NCI-H2227 treated with DMSO at 0.1 percent for 48 hours (cell line): ENCODE results near the gene SULT4A1.
"Not testable (repeated sequence)": the region's sequence is repeated elsewhere in the genome, so short reads cannot be mapped to it uniquely, and the experiment has no call there.

Experiments
- DNase-seq: peaks from one replicate; lab custom pipeline; 2025; lab: John Stamatoyannopoulos, UW

The SULT4A1 gene

DNA sequence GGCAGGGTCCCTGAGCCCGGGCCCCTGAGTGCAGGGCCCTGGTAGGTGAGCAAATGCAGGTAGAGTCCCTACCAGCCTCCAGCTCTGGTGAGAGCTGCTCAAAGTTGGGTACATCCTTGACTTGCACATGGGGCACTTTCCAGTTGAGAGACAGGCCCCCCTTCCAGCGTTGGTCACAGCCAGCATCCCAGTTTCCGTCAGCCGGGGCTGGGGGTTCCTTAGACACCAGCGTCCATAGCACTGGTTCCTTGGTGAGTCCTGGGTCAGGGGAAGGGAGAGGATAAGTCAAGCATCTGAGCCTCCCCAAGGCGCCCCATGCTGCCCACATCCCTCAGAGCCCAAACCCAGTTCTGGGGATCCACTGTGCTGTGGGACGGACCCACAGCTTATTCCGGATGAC, 23.9 kb upstream of the SULT4A1 start:
- DNase-seq: no peak

DNA sequence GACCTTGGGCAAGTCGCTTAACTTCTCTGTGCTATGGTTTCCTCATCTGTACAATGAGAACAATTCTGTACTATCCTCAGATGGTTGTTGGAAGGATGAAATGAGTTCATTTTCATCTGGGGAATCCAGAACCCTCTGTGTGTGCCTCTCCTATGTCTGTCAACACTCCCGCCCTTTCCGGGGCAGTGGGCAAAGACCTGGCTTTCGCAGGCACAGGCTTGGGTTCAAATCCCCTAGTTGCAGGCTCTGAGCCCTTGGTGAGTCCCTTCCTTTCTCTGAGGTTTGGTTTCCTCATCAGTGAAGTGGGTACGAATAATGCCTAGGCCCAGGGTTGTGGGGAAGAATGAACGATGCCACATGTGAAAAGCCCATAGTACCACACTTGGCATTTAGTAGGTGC, 23.5 kb upstream of the SULT4A1 start:
- DNase-seq: no peak

DNA sequence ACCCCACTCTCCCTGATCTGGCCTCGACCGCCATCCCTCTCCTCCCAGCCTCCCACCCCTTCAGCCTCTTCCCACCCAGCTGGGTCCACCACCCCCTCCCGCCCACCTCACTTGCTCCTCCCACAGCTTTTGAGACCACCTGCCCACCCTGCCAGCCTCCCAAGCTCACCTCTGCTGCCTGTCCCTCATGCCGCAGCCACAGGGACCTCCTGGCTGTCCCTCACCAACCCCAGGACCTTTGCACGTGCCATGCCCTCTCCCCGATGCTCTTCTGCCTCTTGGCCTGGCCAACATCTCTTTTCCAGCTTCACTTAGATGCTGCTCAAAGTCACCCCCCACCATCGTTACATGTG, 23.0 kb upstream of the SULT4A1 start:
- no peak for DNase-seq

DNA sequence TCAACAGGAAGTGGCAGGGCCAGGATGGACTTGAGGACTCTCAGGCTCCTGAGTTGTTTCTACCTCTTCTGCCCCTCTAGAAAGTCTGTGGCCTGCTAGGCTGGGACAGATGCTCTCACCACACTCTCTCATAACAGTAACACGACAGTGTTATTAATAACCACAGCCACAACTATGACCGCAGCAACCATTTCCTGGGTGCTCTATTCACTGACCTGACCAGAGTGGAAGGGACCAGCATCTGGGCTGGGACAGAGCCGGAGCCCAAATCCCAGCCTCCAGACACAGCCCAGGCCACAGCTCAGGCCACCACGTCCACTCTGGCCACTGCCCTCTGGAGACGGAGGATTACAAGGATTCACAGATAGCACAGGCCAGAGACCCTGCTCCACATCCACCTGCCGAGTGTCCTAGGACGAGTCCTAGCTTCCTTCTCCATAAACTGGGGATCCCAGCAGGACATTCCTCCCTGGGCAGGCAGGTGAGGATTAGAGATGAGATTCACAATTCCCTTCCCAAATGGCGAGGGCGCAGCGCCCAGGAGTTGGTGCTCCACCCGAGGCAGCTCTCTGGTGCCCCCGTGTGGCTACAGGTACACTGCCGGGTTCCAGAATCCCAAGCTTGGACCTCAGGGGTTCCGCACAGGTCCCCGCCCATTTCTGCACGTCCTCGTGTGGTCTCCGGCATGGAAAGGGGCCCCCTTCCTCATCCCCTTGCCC, 22.4 kb upstream of the SULT4A1 start:
- peak; percentile 11 for DNase-seq

DNA sequence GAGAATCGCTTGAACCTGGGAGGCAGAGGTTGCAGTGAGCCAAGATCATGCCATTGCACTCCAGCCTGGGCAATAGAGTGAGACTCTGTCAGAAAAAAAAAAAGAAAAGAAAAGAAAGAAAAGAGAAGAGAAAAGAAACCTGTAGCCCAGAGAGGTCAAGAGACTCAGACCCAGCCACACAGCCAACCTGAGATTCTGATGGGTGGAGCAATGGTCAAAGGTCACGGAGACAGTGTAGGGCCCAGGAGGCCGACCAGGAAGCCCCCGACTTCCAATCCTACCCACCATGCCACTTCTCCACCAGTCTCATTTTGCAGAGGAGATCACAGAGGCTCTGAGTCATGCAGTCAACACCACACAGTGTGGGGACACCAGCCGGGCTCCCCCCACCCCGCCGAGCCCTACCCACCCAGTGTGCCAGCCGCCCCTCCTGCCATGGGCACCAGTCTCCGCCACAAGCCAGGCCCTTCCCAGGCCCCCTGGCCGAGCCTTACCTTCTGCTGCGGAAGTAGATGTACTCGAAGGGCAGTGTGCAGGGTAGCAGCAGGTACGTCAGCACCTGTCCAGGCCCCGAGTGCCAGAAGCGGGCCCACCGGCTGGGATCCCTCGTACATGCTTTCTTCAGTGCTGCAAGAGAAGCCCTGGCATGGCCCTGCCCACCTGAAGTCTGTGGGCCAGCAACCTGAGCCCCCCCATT, 21.6 kb upstream of the SULT4A1 start:
- DNase-seq: no peak

DNA sequence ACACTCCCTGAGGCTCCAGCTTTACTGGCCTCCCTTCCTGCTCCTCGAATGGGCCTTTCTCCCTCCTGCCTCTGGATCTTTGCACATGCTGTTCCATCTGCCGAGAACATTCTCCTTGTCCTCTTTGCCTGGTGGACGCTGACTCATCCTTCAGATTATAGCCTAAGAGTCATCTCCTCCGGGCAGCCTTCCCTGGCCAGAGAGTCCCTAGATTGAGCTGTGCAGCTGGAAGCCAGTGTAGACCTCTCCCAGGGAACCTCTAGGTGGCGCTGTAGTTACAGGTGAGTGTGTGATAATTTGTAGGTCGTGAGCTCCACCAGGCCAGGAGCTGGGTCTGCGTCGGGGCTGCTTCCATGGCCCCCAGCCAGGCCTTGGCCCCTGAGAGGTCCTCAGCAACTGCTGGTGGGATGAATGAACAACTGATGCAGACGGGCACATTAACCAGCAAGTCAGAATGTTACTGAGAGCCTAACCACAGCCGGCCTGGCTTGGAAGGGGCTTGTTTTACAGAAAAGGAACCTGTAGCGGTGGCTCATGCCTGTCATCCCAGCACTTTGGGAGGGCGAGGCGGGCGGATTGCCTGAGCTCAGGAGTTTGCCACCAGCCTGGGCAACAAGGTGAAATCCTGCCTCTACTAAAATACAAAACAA, 20.8 kb upstream of the SULT4A1 start:
- DNase-seq: peak; percentile 20

DNA sequence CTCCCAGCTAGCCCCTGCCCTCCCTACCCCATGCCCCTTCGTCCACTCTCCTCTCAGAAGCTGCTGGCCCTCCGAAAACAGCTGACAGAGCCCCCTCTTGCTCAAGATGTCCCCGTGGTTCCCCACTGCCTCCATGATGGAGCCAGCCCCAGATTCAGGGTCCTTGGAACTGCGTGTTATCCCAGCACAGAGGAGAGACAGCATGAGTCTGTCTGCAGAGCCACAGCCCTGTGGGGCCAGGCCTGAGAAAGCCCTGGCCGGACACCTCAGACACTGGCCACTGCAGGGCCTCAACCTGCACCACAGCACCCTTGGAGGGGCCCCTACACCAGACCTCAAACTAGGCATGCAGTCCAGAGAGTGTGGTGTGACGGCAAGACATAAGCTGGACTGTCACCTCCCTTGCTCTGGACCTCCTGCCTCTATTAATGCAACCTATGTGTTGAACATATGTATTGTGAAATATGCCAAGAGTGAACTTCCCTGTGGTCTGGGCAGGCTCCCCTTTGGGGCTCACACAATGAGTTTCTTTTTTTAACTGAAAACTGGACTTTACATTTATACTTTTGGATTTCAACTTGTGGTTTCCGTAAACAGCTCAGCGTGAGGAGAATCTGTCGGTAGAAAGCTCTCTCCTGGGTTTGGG, 19.9 kb upstream of the SULT4A1 start:
- DNase-seq: no peak

DNA sequence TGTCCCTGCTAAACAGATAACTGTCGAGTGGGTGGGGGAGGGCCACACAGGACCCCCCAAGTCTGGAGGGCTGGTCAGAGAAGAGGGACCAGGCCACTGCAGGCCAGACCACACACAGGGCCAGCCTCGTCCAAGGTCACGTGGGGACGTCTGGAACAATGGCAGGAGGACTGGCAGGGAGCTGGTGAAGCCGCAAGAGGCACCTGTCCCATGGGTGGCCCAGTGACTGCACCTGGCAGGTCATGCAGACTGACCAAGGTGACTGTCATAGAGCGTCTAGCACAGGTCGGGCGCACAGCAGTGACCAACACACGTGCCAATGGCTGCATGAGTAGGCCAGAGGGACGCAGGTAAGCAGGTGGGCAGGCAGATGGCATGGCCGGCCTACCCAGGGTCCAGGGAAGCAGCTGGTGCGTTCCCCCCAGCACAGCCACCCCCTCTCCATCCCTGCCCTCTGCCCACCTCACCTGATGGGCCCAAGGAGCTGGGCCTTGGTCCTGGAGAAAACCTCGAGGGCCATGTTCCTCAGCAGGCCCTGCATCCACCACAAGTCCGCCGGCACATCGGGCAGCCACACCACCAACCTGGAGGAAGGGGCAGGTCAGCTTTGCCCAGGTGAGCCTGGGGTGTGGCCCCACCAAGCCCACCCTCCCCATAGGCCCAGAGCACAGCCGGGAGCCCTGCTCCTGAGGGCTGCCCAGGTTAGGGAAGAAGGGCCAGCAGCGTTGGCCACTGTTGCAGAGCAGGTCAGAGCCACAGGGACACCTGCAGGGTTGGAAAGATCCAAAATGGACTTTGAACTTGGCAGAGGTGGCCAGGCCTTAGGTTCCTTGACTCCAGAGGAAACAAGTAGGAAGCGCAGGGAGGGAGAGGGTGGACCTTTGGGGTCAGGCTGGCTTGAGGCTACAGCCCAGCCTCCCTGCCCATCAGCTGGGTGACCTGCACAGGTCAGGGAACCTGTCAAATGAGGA, 19.1 kb upstream of the SULT4A1 start:
- no peak for DNase-seq

DNA sequence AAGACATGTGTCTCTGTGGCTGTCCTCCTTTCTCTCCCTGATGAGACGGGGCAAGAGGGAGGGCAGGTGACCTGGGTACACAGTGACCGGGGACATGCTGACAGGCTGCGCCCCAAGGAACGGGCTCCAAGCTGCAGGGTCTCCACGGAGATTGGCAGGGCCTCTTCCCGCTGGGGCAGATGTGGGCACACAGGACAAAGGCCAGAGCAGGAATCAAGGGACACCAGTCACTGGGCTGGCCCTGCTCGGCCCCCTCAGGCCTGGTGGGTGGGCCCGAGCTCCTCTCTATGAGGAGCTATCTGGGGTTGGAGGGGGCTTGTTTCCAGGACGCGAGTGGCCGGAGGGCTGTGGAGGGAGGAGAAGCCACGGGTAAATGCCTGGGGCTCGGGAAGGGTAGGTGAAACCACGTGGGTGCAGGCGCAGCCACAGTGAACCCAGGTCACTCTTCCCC, 18.3 kb upstream of the SULT4A1 start:
- DNase-seq: no peak

DNA sequence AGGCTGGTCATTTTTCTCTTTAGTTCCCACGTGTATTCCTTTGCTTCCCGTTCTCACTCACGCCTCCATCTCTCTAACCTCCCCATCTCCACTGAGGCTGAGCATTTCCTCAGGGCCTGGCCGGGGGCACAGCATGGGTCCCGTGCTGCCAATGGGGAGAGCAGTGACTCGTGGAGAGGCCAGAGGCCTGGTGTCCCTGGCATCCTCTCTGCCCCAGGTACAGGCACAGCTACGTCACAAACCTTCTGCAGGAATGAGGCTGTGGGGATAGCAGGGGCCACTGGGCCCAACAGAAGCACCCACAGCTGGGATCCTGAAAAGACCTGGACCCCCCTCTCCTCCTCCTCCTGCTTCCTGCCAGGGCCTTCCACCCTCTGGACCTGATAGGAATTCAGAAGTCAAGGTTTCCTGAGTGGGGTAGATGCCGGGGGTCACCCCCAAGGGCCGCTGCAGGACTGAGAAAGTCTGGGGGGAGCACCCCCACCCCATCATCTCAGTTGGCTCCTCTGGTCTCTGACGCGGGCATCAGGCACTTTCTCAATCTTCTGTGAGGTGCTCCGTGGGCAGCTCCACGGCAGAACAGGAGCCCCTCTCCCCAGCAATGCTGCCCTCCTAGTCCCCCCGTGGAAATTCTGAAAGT, 17.7 kb upstream of the SULT4A1 start:
- no peak for DNase-seq

DNA sequence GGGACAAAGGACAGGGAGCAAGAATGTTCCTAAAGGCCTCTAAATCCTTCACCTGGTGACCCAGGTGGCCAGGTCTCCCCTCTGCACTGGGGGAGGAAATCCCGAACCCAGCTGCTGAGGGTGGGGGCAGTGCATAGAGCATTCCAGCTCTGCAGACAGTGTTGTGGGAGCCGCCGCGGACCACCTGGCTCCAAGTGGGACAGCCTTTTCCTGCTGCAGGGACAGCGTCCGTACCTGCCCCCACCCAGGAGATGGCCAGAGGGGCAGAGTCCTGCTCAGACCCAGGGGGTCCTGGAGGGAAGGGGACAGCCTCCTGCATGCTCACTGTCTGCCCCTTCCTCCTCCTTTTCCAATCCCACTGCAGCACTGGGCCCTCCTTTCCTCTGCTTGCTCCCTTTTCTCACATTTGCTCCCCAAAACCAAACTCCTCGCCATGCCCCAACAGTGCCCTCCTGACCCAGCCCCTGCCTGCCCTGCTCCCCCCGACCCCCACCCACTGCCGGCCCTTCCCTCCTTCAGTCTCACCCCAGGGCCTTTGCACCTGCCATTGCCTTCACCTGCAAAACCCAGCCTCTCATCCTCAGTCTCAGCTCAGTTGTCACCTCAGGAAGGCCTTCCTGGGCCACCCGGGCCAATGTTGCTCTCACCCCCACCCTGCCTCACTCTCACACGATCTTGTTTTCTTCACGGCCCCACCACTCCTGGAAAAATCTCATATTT, 16.7 kb upstream of the SULT4A1 start:
- no peak for DNase-seq

DNA sequence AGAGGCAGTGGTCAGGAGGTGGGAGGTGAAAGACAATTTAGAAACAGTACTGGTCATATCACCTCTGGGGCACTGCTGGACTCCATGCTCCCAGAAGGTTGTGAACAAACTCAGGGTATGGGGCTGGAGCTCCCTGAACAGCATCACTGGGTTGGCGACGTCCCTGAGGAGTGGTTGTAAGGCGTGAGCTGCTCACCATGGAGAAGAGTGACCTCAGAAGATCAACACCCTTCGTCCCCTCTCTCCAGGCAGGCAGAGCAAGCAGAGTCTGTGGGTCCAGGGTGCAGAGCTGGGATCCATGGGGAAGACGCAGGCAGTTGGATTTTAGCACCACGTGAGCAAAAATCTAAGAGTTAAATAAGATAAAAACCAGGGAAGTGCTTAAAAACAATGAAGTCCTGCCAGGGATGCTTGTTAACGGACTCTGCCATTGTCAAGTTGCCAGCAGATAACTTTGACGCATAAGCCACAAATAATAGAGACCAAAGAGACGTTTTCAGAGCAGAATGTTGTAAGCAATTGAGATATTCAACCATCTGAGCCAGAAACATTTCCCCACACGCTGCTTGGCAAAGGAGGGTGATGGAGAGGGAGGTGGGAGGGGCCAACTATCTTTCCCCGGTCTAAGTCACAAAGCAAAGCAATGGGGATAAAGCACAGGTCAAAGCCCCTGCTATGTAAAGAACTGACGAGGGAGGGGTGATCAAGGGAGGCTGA, 15.9 kb upstream of the SULT4A1 start:
- DNase-seq: no peak

DNA sequence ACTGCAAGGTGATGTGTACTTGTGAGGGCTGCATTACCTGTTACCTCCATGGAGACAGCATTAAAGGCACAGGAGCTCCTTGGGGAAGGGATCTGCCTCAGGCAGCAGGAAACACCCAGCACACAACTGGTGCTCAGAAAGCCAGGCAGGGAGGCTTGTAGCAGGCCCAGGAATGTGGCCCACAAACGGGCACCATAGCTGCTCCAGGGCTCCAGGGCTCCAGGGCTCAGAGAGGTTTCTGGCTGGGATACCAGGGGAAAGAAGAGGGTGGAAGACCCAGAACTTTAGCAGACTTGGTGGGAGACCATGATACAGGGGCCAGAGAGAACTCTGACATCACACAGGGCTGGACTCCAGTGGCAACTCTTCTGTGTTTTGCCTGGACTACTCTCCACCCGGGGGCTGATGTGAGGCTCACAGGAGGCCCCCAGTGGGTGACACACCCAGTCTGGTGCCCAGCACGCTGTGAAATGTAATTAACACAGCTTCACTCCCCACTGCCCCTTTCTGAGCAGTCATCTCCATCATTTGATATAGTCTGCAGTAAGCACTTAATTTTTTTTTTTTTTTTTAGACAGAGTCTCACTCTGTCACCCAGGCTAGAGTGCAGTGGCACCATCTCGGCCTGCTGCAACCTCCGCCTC, 14.7 kb upstream of the SULT4A1 start:
- no peak for DNase-seq

DNA sequence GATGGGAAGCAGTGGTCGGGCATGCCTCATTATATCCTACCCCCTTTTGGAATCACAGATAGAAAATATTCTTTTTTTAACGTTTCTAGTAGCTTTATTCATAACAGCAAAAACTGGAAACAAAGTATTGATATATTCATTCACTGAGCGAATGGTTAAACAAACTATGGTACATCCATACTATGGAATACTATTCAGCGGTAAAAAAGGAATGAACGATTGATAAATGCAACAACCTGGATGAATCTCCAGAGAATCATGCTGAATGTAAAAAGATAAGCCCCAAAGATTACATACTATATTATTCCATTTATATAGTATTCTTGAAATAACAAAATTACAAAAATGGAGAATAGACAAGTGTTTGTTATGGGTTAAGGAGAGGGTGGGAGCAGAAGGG, 7.5 kb upstream of the SULT4A1 start:
- DNase-seq: no peak

DNA sequence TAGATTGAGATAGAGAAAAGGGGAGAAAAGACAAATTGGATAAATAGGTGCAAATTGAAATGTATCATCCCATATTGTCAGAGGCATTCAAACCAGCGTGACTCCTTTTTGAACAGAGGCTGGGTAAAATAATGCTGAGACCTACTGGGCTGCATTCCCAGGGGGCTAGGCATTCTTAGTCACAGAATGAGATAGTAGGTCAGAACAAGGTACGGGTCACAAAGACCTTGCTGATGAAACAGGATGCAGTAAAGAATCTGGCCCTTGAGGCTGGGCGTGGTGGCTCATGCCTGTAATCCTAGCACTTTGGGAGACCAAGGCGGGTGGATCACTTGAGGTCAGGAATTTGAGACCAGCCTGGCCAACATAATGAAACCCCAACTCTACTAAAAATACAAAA, 6.7 kb upstream of the SULT4A1 start:
- not testable (repeated sequence) for DNase-seq

DNA sequence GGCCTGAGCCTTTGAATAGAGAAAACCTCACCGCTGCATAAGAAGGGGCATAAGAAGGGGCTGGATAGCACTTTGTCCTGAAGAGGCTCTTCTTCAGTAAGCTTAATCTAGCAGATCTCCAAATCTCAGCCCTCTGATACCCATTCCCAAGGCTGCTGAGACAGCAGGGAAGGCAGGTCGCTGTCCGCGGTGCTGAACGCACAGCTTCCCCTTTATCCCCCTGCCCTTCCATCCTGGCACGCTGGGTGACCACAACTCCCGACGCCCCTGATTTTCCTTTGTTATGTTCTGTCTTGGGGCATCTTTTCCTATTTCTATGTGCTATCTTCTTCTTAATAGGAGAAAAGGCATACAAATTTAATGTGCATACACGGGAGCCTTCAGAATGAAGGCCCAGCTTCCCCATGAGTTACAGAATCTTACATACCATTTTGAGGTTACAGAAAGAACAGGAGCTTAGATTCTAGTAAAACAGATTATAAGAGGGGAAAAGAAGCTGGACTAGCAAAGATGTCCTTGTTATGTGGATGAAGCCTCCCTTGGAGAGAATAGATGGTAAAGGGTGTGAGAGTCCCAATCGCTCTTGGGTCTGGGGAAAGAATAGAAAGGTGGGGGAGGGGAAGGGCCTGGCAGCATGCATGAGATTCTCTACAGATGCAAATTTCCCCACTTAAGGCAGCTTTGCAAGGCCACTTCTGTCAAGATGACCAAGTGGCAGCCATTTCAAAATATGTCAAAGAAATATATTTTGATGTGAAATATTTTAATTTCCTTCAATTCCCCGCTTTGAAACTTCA, 5.7 kb upstream of the SULT4A1 start:
- DNase-seq: no peak

DNA sequence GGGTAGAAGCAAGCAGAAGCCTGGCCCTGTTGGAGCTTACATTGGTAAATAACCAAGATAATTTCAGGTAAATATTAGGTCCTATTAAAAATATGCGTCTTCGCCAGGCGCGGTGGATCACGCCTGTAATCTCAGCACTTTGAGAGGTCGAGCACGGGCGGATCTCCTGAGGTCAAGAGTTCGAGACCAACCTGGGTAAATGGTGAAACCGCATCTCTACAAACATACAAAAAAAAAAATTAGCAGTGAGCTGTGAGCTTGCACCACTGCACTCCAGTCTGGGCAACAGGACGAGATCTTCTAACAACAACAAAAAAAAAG, 529 bp upstream of the SULT4A1 start:
- no peak for DNase-seq

DNA sequence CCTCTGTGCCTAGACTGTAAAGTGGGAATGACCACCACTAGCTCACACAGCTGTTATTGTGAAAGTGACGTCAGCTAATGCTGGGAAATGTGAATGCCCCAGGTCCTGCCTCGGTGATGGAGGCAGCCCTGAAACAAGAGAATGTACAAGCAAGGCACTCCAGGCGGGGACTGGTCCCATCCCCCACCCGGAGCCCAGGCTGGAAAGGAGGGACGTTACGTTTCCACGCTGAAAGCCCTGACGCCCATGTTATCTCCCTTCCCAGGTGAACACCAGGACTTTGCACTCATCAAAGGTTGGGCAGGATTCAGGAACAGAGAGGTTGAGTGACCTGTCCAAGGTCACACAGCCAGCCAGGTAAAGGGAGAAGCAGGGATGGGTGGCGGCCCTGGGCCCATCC, 784 bp downstream of the SULT4A1 start:
- no peak for DNase-seq

DNA sequence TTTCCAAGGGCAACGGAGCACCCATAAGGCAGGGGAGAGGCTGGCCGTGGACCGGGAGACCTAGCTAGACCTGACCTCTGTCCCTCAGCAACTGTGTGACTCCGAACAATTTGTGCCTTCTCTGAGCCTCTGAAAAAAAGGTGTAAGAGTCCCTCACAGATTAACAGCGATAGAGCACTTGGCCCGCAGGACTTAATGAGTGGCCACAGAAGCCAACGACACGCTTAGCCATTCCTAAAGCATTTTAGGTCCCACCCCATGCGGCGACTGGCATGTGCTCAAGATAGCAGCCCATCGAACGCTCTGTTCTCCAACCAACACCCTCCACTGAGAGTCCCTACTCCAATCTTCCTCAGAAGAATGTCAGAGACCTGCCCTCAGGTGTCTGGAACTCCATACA, 1.5 kb downstream of the SULT4A1 start:
- DNase-seq: no peak
